DLD1 (cell line): ENCODE data around the gene SLC24A3.

Experiments used
- in situ Hi-C: cut with HindIII; loops from 2 replicates; pipeline ENCODE4 v1.10.0; 2017; ENCODE audit warnings: low sequenced_read_pairs

Gene SLC24A3

GRCh38 chr20:19336631-19337030 lies 124.2 kb downstream of the SLC24A3 start:
- in situ Hi-C loops: no loop called here

DNA sequence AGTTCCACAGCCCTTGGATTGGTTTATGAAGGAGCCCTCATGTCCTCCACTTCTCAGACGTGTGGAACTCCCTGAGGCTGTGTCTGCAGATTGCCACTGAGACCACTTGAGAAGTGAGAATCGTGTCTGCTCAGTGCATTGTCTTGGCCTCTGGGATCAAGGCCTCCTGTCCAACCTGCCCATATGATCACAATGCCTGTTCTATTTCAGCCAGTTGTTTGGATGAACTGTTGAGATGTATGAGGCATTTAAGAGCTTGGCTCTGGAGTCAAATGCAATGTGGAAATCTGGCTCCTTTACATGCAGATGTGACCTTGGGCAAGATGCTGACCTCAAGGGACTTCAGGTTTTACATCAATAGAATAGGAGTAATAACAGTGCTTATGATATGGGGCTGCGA lies 125.9 kb downstream of the SLC24A3 start:
- in situ Hi-C loops: no loop called here

- in situ Hi-C loops: no loop called here
These were observed 126.5 kb downstream of the SLC24A3 start for GRCh38 chr20:19338960-19339359.

- in situ Hi-C loops: no loop called here
These were observed 129.1 kb downstream of the SLC24A3 start for GRCh38 chr20:19341348-19342053.

DNA sequence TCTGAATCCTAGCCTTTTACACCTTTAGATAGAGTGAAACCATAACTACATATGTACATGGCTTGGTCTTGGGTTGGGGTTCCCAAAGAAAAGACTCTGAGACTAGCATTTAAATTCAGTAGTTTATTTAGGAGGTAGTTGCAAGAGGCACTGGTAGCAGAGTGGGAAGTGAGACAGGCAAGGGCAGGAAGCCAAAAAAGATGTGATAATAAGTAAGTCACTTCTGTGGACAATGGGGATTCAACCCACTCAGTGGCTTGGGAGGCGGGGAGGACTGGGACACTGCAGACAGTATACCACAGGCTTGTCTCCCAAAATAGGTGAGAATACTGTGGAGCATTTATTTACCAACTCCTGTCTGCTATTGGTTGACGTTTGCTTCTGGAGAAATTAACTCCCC lies 131.9 kb downstream of the SLC24A3 start:
- in situ Hi-C loops: no loop called here

DNA sequence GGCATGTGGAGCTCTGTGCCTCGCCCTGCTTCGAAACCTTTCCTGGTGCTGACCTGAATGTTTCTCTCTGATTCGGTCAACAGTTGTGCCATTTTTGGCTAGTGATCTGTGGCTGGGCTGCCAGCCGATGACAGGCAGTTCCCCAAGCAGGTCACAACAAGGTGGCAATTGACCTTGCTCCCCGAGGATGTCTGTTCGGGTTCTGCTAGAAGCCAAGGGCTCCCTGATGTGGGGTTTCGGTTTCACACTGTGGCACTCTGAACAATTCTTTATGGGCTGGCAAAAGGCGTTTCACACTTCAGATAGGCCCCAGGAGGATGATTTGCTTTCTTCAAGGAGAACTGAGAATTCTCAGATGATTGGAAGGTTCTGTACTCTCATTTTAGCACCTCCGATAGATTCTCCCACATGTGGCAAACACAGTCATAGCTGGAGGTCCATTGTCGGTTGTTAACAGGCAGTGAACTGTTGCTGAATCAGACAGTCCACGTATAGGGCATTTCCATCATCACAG lies 135.6 kb downstream of the SLC24A3 start:
- in situ Hi-C loops: no loop called here

DNA sequence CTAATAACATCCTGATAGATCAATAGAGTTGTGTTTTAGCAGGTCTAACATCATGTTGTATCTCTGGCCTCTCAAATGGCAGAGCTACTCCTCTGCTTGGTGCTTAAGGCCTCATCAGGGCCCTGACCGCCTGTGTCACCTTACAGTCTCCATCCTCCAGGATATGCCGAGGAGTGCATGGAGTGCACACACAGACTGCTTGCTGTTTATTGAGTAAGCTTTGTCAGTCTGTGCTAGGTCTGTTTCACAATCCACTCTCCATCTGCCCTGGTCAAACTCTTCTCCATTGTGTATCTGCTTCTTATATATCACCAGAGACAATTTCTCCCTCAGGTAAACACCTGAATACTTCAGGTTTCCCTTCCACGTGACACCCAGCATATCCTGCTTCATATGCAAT lies 136.1 kb downstream of the SLC24A3 start:
- in situ Hi-C loops: no loop called here

GRCh38 chr20:19349879-19350278 lies 137.4 kb downstream of the SLC24A3 start:
- in situ Hi-C loops: no loop called here

DNA sequence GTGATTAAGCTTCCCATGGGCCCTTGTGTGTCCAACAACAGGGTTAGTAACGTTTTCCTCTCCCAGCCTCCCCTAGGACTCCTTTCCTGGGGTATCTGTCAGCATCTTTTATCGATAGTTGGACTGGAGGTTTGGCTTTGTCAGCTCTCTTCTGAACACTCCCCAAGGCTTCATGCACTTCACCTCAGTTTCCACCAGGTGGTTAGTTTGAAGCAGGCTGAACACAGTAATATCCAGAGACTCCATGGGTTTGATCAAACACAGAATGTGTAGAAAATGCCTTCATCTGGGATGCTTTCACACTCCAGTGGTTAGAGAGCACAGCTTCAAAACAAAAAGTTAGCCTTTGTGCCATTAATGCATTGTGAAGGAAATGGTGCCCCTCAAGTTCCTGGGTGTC lies 139.1 kb downstream of the SLC24A3 start:
- in situ Hi-C loops: no loop called here

DNA sequence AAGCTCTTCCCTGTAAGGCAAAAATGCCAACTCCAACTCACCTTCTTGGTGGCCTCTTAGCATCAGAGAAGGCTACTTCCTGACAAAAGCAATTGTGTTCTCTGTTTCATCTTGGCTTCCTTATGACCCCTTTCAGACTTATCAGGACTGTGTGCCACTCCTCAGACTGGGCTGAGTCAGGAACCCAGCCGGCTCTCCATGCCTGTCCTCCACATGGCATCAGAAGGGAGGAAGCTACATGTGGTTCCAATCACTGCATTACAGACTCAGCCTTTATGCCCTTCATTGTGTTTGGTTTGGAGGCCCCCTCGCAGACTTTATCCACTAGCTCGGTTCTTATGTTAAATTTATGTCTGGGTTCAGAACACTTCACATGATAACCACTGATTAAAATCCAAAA lies 142.5 kb downstream of the SLC24A3 start:
- in situ Hi-C loops: no loop called here

GRCh38 chr20:19361790-19362189 lies 149.3 kb downstream of the SLC24A3 start:
- in situ Hi-C loops: no loop called here

GRCh38 chr20:19363476-19363875 lies 151.0 kb downstream of the SLC24A3 start:
- in situ Hi-C loops: no loop called here

DNA sequence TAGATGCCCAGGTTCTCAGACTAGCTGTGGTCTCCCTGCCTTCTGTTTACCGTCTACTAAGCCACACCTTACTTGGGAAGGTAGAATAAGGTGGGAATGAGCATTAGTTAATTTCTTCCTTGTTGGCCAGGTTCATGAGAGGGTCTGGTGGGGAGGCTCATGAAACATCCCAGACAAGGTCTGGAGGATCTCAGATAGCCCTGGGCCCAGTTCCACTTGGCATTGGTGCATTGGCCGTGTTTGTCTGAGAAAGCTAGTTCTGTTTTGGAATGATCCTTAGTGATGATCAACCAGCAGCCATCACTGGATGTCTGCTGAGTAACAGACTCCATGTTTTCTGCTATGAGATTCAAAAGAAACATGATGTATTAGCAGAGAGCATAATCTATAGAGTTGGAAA lies 155.1 kb downstream of the SLC24A3 start:
- in situ Hi-C loops: no loop called here

DNA sequence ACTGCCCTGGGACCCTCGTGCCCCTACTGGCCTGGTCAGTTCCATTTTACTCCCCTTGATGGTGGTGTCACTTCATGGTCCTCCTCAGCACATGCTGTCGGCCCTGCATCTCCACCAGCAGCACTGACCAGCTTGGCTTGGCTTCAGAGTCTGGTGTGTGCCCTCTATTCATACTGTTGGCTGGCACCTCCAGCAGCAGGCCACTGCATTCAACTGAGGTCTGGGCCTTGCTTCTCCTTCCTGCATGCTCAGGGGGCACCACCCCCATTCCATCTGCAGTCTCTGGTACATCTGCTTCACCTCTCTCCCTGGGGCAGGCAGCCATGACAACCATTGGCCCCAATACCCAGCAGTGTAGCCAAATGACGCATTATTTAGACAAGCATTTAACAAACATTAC lies 155.9 kb downstream of the SLC24A3 start:
- in situ Hi-C loops: no loop called here

DNA sequence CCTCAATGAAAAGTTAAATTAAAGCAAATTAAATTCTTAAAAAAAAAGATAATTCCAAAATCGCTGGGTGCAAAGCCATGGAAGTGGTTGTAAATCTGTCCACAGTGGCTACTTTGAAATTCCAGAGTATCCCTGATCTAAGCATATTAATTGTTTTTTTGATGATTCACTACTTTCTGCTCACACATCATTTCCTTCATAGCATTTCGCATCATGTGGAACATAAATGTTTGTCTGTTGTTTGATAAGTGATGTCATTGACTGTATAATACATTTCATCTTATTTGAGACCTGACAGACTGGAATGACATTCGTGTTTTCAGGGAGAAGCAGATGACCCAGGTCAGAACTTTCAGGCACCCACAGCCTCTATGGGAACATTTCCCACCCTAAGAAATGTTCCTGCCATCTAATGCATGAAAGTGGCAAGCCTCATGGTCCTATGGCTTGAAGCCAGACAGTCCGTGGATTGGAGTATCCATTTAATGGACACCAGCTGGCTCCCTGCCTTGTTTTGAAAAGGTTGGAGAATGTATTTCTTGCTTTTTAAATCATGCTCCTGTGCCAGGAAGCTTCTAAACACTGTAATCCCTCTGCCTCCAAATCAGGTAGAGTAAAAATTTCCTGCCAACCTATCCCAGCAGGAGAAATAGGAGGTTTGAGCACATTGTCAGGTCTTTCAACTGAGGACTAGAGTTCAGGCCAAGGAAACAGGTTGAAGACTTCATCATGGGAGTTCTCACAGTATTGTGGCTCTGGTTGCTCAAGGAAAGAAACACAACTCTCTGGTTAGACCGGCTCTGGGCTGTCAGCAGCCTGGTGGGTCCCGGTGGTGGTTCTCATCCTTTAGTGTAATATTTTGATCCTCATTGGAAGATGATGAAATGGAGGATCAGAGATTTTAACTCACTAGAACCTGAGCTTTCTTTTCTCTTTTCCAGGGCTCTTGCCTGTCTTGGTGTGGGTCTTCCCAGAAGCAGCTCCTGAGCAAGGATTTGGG lies 157.9 kb downstream of the SLC24A3 start:
- in situ Hi-C loops: no loop called here

- in situ Hi-C loops: no loop called here
These were observed 158.7 kb downstream of the SLC24A3 start for GRCh38 chr20:19371112-19371511.

DNA sequence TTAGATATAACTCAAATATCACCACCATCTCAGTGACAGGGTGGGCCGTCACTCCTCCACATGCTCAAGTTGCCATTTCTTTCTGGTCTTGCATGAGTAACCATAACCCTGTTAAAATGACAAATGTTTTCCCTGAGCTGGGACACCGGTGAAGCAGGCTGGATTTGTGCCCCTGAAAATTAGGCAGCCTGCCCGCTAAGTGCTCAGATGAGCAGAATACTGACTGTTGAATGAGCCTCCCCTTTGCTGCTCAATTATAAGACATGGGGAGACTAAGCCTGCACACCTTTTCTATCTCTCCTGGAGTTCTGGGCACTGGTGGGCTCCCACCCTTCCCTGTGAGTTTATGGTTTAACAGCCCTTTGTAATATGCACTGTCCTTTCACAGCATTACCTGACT lies 161.8 kb downstream of the SLC24A3 start:
- in situ Hi-C loops: no loop called here

DNA sequence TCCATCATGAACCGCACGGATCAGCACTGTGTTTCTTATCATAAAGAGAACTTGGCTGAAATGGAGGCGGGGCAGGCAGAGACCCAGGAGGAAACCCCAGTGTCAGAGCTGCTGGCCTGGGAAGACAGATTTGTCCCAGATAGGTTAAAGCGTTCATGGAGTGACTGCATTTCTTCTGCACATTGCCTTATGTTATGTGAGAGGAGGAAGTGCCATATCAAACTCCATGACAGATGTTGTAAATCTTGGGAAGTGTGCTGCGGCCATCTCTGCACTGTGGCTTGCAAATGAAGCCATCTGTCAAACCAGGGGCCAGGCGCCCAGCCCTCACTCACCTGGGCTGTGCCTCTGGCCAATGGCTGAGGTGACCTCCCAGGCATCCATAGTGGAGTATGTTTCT lies 163.0 kb downstream of the SLC24A3 start:
- in situ Hi-C loops: no loop called here

GRCh38 chr20:19375801-19376200 lies 163.4 kb downstream of the SLC24A3 start:
- in situ Hi-C loops: no loop called here

- in situ Hi-C loops: no loop called here
These were observed 164.2 kb downstream of the SLC24A3 start for GRCh38 chr20:19376451-19377229.

DNA sequence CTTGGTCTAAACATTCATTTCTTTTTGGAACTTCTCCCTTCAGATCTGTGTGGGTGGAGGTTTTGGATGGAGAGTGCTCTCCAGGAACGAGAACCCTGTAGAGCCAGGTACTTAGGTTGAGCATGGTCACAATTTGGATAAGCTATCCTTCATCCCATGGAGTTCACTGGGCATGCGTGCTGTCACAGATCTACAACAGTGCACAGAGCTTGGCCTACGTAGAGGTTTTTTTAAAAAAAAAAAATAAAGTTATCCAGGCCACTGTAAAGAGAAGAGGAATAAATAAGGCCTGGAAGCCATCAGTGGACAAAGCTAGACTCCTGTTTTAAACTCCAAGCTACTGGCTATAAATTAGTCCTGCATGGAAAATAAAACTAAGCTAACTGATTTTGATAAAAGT lies 165.6 kb downstream of the SLC24A3 start:
- in situ Hi-C loops: no loop called here
